ENCODE measurements around the gene OPA1. TPM values are rescaled to one million over a fixed set of nuclear protein-coding genes. Genes with fewer than 3 reads are reported as not detected.

OPA1 gene
- total and polyA plus RNA-seq, 2 of the 13 experiments (the other 11 are each of a cell fraction or from before 2014, with no cell fraction given): 26.7 to 78.5 TPM

GRCh38 chr3:193719735-193720134 lies 126.7 kb downstream of the OPA1 start (continued):
- peak; percentile 31; the same call in 1 of the 2 replicates for TF ChIP-seq GATAD2A (CRISPR knock-in tag; IDR thresholded peaks at IDR 0.05)
- 0 out of 2 replicates have a peak, but pooled peaks have one; percentile 15 for TF ChIP-seq DPF2 (CRISPR knock-in tag; IDR thresholded peaks at IDR 0.05; ENCODE audit: borderline replicate concordance, low read depth)
- 0 out of 2 replicates have a peak, but pooled peaks have one; percentile 18 for TF ChIP-seq MIXL1 (CRISPR knock-in tag; IDR thresholded peaks at IDR 0.05)
- TF ChIP-seq PPARG (CRISPR knock-in tag; conservative IDR thresholded peaks at IDR 0.05): no peak
- no peak for TF ChIP-seq ZNF646 (CRISPR knock-in tag; IDR thresholded peaks at IDR 0.05)
- TF ChIP-seq HOXA9 (CRISPR knock-in tag; IDR thresholded peaks at IDR 0.05; ENCODE audit: borderline replicate concordance): no peak
- TF ChIP-seq RAD51 (IDR thresholded peaks at IDR 0.05; ENCODE audit: borderline replicate concordance): no peak
- no peak for TF ChIP-seq ZNF18 (CRISPR knock-in tag; IDR thresholded peaks at IDR 0.05; ENCODE audit: insufficient replicate concordance)
- no peak for TF ChIP-seq ZNF878 (CRISPR knock-in tag; IDR thresholded peaks at IDR 0.05)
- TF ChIP-seq ZNF256 (CRISPR knock-in tag; conservative IDR thresholded peaks at IDR 0.05): no peak
- no peak for TF ChIP-seq ZNF225 (CRISPR knock-in tag; IDR thresholded peaks at IDR 0.05)
- TF ChIP-seq ZNF577 (CRISPR knock-in tag; IDR thresholded peaks at IDR 0.05; ENCODE audit: borderline replicate concordance, low read depth): no peak
- no peak for TF ChIP-seq MAF1 (CRISPR knock-in tag; IDR thresholded peaks at IDR 0.05; ENCODE audit: borderline replicate concordance)
- peak; percentile 53; the same call in 1 of the 2 replicates for TF ChIP-seq PAXIP1 (CRISPR knock-in tag; conservative IDR thresholded peaks at IDR 0.05)
- TF ChIP-seq ZNF441 (CRISPR knock-in tag; IDR thresholded peaks at IDR 0.05; ENCODE audit: borderline replicate concordance): 0 out of 2 replicates have a peak, but pooled peaks have one; percentile 23
- TF ChIP-seq ZBTB33 (CRISPR knock-in tag; IDR thresholded peaks at IDR 0.05): no peak
- no peak for TF ChIP-seq RORA (CRISPR knock-in tag; IDR thresholded peaks at IDR 0.05)
